ENCODE data around the gene IL10RB. TPM values are rescaled to one million over a fixed set of nuclear protein-coding genes. Genes with fewer than 3 reads are reported as not detected.

Gene IL10RB
- total RNA-seq, 3 donors from 2014 or later (not counting 1 experiment from before 2014, with no cell fraction given): 18.4 to 27.8 (median 27.3) TPM

- DNase-seq: peak in 1 of 2 donors; percentile 0
- Mint-ChIP-seq H3K4me3 (no peak overlapping the region), H3K4me1 (peaks cover 60 to 65% of the 10 kb centered on the region in 2 donors), H3K36me3 (no peaks in the 10 kb centered on the region), H3K27me3 (ENCODE audit: low read depth in 2 of 2) (no peaks in the 10 kb centered on the region), H3K9me3 (no peaks in the 10 kb centered on the region), H3K27ac (peak overlapping the region; percentile 56 to 64)
- Histone ChIP-seq H3K36me3 (ENCODE audit: control insufficient read depth, insufficient read depth, low read length) (peaks cover 30% of the 10 kb centered on the region), H3K27ac (ENCODE audit: low read length) (peak overlapping the region; percentile 88), H3K9me3 (ENCODE audit: control insufficient read depth, insufficient read depth, low read length) (no peaks in the 10 kb centered on the region), H3K4me1 (ENCODE audit: control insufficient read depth, insufficient read depth, low read length) (peaks cover 65% of the 10 kb centered on the region), H3K4me3 (ENCODE audit: low read length) (no peak overlapping the region), H3K27me3 (ENCODE audit: control insufficient read depth, insufficient read depth, low read length) (no peaks in the 10 kb centered on the region)
- 96% methylated on average over 11 of the region's 11 CpGs for WGBS (ENCODE audit: insufficient coverage)
- no peak for TF ChIP-seq CTCF (IDR thresholded peaks at IDR 0.05)
- intact Hi-C loops (cut with micrococcal nuclease): loop anchor here (10.0 kb wide), 1 partner anchor 50 kb away; no protein-coding TSS in a partner anchor
- no peak for ATAC-seq
Observed at GRCh38 chr21:33264561-33264960, 1.6 kb upstream of the IL10RB start.

- H3K4me3 Mint-ChIP-seq: peak overlapping the region; percentile 94
- peaks cover 63% of the 10 kb centered on the region for H3K4me1 ChIP-seq (ENCODE audit: control insufficient read depth, insufficient read depth, low read length)
Observed at GRCh38 chr21:33265664-33266049, 510 bp upstream of the IL10RB start.

GRCh38 chr21:33266789-33267135 is 595 bp downstream of the IL10RB start:
- Mint-ChIP-seq H3K9me3 (no peaks in the 10 kb centered on the region), H3K4me3 (peak overlapping the region; percentile 98), H3K27me3 (ENCODE audit: low read depth in 2 of 2) (no peaks in the 10 kb centered on the region), H3K36me3 (no peaks in the 10 kb centered on the region), H3K4me1 (peaks cover 57 to 63% of the 10 kb centered on the region in 2 donors), H3K27ac (peak overlapping the region; percentile 94 to 95)
- peak in 1 of 2 donors; percentile 58 for DNase-seq
- intact Hi-C loops (cut with micrococcal nuclease): loop anchor here (2.0 to 10.0 kb wide), 2 partner anchors 48 to 68 kb away; no protein-coding TSS in a partner anchor
- H3K27ac ChIP-seq (ENCODE audit: low read length): peak overlapping the region; percentile 88
- H3K9me3 ChIP-seq (ENCODE audit: control insufficient read depth, insufficient read depth, low read length): no peaks in the 10 kb centered on the region
- ATAC-seq: peak; percentile 40 to 46 (median 44)
- peaks cover 36% of the 10 kb centered on the region for H3K36me3 ChIP-seq (ENCODE audit: control insufficient read depth, insufficient read depth, low read length)
- H3K4me3 ChIP-seq (ENCODE audit: low read length): peak overlapping the region; percentile 97
- no peaks in the 10 kb centered on the region for H3K27me3 ChIP-seq (ENCODE audit: control insufficient read depth, insufficient read depth, low read length)
- under 1% methylated on average over 8 of the region's 8 CpGs for WGBS (ENCODE audit: insufficient coverage)
- no peak for TF ChIP-seq CTCF (IDR thresholded peaks at IDR 0.05)
- H3K4me1 ChIP-seq (ENCODE audit: control insufficient read depth, insufficient read depth, low read length): peaks cover 53% of the 10 kb centered on the region

More at GRCh38 chr21:33265664-33266049, 510 bp upstream of the IL10RB start:
- Mint-ChIP-seq H3K27ac (peak overlapping the region; percentile 94 to 95), H3K4me1 (peaks cover 61% of the 10 kb centered on the region in 2 donors), H3K36me3 (no peaks in the 10 kb centered on the region), H3K27me3 (ENCODE audit: low read depth in 2 of 2) (no peaks in the 10 kb centered on the region), H3K9me3 (no peaks in the 10 kb centered on the region)
- DNase-seq (peak; percentile 17 to 74), ATAC-seq (peak; percentile 10 to 76 (median 41))
- Histone ChIP-seq H3K4me3 (ENCODE audit: low read length) (peak overlapping the region; percentile 97), H3K36me3 (ENCODE audit: control insufficient read depth, insufficient read depth, low read length) (peaks cover 32% of the 10 kb centered on the region), H3K9me3 (ENCODE audit: control insufficient read depth, insufficient read depth, low read length) (no peaks in the 10 kb centered on the region), H3K27ac (ENCODE audit: low read length) (peak overlapping the region; percentile 88), H3K27me3 (ENCODE audit: control insufficient read depth, insufficient read depth, low read length) (no peaks in the 10 kb centered on the region)
- intact Hi-C loops (cut with micrococcal nuclease): loop anchor here (2.0 to 10.0 kb wide), 2 partner anchors 49 to 67 kb away; no protein-coding TSS in a partner anchor
- WGBS (ENCODE audit: insufficient coverage): 44% methylated on average over 11 of the region's 12 CpGs
- no peak for TF ChIP-seq CTCF (IDR thresholded peaks at IDR 0.05)

GRCh38 chr21:33267250-33267649 is 1.1 kb downstream of the IL10RB start:
- Histone ChIP-seq H3K4me3 (ENCODE audit: low read length) (peak overlapping the region; percentile 97), H3K4me1 (ENCODE audit: control insufficient read depth, insufficient read depth, low read length) (peaks cover 48% of the 10 kb centered on the region), H3K9me3 (ENCODE audit: control insufficient read depth, insufficient read depth, low read length) (no peaks in the 10 kb centered on the region), H3K36me3 (ENCODE audit: control insufficient read depth, insufficient read depth, low read length) (peaks cover 36% of the 10 kb centered on the region), H3K27ac (ENCODE audit: low read length) (peak overlapping the region; percentile 88), H3K27me3 (ENCODE audit: control insufficient read depth, insufficient read depth, low read length) (no peaks in the 10 kb centered on the region)
- Mint-ChIP-seq H3K9me3 (no peaks in the 10 kb centered on the region), H3K27me3 (ENCODE audit: low read depth in 2 of 2) (no peaks in the 10 kb centered on the region), H3K4me3 (peak overlapping the region; percentile 98), H3K27ac (peak overlapping the region; percentile 94 to 95), H3K36me3 (no peaks in the 10 kb centered on the region), H3K4me1 (peaks cover 58 to 66% of the 10 kb centered on the region in 2 donors)
- ATAC-seq (no peak), DNase-seq (peak in 1 of 2 donors; percentile 28)
- no peak for TF ChIP-seq CTCF (IDR thresholded peaks at IDR 0.05)
- intact Hi-C loops (cut with micrococcal nuclease): loop anchor here (2.0 to 10.0 kb wide), 2 partner anchors 48 to 68 kb away; no protein-coding TSS in a partner anchor
- WGBS (ENCODE audit: insufficient coverage): 97% methylated on average over 4 of the region's 7 CpGs

Measured in natural killer cell (primary cell).